GM21529 (cell line): Measurements from ENCODE around the gene PSG5.
"Not testable (repeated sequence)": the region's sequence is repeated elsewhere in the genome, so short reads cannot be mapped to it uniquely, and the experiment has no call there.

Experiments
- ATAC-seq: cut with Tn5 transposase; IDR thresholded peaks from one replicate; pipeline ENCODE4 v1.9.1; 2021; ENCODE audit not compliant: unreplicated experiment

Gene PSG5

GRCh38 chr19:43186311-43186935 lies at the start of gene PSG5:
Gene PSG5 (minus strand): TSS chr19:43186536. CDS start chr19:43186405, 131 bp downstream.
- not testable (repeated sequence) for ATAC-seq

DNA sequence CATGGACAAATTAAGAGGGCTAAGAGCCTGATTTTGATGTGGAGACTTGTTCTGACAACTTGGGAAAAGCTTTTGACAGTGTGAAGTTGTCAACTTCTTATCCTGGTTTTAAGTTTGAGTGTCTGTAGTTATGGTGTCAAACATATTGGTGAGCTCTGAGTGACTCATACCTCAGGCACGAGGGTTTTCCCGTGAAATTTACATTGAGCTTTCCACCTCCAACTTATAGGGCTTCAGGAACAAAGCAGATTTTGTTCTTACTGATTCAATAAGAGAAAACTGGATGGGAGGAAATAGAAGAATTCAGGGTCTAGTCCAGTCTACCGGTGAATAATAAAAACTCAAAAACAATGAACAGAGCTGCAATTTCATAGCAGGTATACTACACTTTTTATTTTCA lies 49.4 kb upstream of the PSG5 start:
- not testable (repeated sequence) for ATAC-seq

DNA sequence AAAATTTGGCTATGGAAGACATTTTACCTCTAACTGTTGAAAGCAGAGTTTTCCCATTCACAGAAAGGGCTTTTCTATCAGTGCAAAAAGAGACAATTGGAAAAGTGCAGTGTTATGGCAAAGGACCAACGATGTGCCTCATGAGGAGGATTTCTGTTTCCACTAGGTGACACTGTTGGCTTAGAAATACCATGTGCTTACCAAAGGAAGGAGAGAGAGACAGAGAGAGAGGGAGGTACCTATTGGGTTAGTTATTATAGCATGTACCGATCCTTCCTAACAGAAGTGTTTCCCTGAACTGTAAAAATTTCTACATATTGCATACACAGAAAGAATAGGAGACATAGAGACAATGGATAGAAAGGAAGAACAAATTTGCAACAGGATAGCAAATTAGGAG lies 43.0 kb upstream of the PSG5 start:
- no peak for ATAC-seq

- ATAC-seq: not testable (repeated sequence)
Observed at GRCh38 chr19:43228730-43229129, 42.4 kb upstream of the PSG5 start.

GRCh38 chr19:43226986-43227385 lies 40.6 kb upstream of the PSG5 start:
- not testable (repeated sequence) for ATAC-seq

DNA sequence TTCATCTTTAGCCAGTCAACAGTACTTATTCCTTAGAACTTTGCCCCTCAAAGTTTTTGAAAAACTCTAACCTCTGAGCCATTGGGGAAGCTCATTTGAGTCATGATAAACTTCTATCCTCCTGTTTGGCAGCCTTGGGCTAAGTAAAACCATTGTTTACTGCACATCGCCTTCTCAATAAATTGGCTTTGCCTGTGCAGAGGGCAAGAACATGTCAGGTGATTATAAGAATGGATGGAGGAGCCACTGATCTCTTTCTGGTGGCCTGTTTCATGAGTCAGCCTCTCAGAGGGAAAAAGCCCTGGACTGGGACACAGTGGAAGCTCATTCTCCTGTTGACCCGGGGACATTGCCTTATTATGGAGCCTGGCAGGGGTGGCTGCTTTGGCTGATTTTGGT lies 38.5 kb upstream of the PSG5 start:
- ATAC-seq: no peak

GRCh38 chr19:43224201-43224854 lies 38.0 kb upstream of the PSG5 start:
- ATAC-seq: not testable (repeated sequence)

- not testable (repeated sequence) for ATAC-seq
Observed at GRCh38 chr19:43221891-43222290, 35.6 kb upstream of the PSG5 start.

- ATAC-seq: not testable (repeated sequence)
Observed at GRCh38 chr19:43219136-43219535, 32.8 kb upstream of the PSG5 start.

- ATAC-seq: not testable (repeated sequence)
Observed at GRCh38 chr19:43215881-43216280, 29.5 kb upstream of the PSG5 start.

DNA sequence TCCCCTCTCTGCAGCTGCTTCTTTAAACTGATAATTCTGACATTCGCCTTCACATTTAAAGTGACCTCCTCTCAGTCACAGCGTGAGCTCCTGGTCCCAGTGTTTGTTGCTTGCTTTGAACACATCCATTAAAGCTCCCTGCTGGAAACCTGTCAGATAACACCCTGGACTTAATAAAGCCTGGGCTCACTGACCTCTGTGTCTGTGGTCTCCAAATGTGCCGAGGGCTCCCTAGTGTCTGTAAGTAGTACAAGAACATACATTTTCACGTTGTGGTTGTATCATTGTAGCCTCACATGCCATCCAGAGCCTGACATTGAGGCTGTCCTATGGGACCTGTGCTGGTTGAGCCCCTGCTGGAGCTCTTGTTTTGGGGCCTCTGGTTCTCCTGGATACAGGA lies 21.7 kb upstream of the PSG5 start:
- ATAC-seq: no peak

DNA sequence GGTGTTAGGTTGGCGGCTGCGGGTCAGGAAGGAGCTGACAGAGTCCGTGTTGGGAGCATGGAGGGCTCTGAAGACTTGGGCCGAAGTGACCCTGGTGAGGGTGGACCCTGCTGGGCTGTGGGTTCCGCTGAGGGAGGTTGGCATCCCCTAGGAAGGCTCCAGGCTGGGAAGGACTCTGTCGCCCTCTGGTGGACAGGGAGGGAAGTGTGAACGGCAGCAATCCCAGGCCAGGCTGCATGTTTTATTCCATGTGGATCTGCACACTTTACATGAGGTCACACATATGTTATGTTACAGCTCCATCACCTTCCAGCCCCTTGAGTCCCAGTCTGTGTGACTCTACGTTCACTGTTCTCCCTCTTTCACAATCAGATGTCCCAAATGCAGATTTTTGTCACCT lies 20.8 kb upstream of the PSG5 start:
- ATAC-seq: not testable (repeated sequence)

GRCh38 chr19:43205471-43206105 lies 19.3 kb upstream of the PSG5 start, which contains the start of gene PSG4:
Gene PSG4 (minus strand): TSS chr19:43205638. CDS start chr19:43205536, 102 bp downstream.
- ATAC-seq: not testable (repeated sequence)

DNA sequence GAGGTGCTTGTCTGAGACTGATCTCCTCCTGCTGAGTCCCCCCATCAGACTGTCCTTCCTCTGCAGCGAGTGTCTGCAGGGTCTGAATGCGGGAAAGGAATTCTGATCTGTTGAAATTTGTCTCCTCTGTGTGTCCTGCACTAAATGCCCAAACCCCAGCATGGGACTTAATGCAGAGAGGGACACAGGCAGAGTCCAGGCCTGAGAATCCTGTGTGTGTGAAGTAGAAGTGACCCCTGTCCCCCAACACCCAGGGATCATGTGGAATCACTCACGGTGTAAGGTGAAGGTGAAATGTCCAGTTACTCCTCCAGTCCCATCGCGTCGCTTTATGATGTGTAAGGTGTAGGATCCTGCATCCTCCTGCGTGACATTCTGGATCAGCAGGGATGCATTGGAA lies 17.3 kb upstream of the PSG5 start:
- not testable (repeated sequence) for ATAC-seq

DNA sequence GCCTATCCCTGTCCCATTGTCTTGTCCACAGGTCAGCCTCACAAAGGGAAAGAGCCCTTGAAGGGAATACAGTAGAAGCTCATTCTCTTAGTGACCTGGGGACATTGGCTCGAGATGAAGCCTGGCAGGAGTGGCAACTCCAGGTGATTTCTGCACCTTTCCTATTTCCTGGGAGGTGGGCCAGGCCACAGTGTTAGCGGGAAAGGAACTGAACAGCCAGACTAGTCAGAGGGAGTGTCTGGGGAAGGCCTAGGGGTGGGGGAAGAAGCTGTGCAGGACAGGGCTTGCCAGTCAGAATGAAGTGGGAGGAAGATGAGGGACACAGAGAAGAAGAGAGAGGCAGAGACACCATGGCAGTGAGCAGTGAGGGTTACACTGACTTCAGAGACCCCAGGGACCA lies 15.6 kb upstream of the PSG5 start:
- ATAC-seq: not testable (repeated sequence)

GRCh38 chr19:43201337-43201801 lies 15.0 kb upstream of the PSG5 start:
- ATAC-seq: not testable (repeated sequence)

DNA sequence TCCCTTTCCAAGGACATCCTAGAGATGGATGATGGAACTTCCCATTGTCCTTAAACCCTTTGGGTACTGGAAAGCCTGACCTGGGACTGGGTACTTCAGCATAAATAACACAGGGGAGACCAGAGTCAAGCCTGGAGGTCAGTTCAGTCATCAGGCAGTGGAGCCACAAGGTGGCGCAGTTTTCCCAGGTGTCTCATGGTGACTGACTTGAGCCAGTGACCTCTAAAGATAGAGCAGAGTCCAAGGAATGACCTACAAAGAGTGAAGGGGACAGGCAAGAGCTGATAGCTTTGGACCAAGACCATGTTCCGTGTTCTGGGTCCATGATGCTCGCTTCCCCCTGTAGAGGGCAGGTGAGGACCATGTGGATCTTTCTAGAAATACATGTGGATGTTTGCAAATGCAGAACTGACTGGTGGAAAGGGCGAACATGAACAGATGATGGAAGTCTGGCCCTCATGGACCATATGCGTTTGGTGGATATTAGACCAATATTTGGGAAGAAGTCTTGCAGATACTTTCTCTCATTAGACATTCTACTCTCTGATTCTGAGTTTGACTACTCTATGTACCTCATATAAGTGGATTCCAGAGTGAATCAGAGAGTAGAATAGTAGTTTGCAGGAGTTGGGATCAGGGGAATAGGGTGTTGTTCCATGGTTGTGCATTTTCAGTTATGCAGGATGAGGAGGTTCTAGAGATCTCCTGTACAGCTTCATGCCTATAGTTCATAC lies 12.5 kb upstream of the PSG5 start:
- not testable (repeated sequence) for ATAC-seq

GRCh38 chr19:43197666-43198397 lies 11.5 kb upstream of the PSG5 start:
- not testable (repeated sequence) for ATAC-seq

DNA sequence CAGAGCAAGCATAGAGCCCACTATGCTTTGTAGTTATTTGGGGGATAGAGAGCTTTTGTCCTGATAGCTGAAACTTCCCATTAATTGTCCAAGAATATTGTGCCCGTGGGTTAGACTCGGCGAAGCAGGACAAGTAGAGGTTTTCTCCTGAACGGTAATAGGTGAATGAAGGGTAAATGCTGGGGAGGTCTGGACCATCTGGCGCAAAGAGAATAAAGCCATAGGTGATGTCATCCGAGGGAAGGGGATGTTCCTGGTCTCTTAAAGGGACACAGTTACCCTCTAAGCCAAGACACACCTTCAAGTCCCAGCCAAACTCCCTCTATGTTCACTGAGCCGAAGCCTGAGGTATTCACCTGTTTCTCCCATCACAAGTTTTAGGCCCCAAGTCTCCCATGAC lies 8.1 kb upstream of the PSG5 start:
- ATAC-seq: not testable (repeated sequence)

GRCh38 chr19:43192381-43193155 lies 6.2 kb upstream of the PSG5 start:
- ATAC-seq: not testable (repeated sequence)
